WTC11 (cell line): ENCODE data around the gene ACMSD. TPM values are rescaled to one million over a fixed set of nuclear protein-coding genes. Genes with fewer than 3 reads are reported as not detected.
"Not testable (repeated sequence)": the region's sequence is repeated elsewhere in the genome, so short reads cannot be mapped to it uniquely, and the experiment has no call there.

Experiments
- ATAC-seq: fragments of 200-7000 bp; cut with Tn5 transposase; 2 replicates; pipeline ENCODE4 v1.10.0; 2021; ENCODE audit warnings: mild to moderate bottlenecking, moderate library complexity
- CTCF ChIA-PET: fragments of 300-600 bp; sonication (Branson Sonifier 250); formaldehyde crosslinking; loops from one replicate; lab custom pipeline; 2021; ENCODE audit warnings: antibody characterized with exemption; lab: Charles Lee
- POLR2A ChIA-PET: fragments of 350-600 bp; sonication (Branson Sonifier 250); formaldehyde crosslinking; loops from one replicate; lab custom pipeline; 2021; ENCODE audit warnings: antibody characterized with exemption; lab: Charles Lee
- DNase-seq: peaks from one replicate; pipeline ENCODE4 v3.0.0; 2021; ENCODE audit warnings: low spot score
- H3K27ac Mint-ChIP-seq: 2 replicates; pipeline ENCODE4 v1.8.0; 2021; ENCODE audit warnings: mixed read lengths
- H3K27me3 Mint-ChIP-seq: 2 replicates; pipeline ENCODE4 v1.8.0; 2021; ENCODE audit warnings: low read depth, mild to moderate bottlenecking, moderate library complexity, mixed read lengths
- H3K36me3 Mint-ChIP-seq: 2 replicates; pipeline ENCODE4 v1.8.0; 2021; ENCODE audit warnings: mixed read lengths
- H3K4me1 Mint-ChIP-seq: 2 replicates; pipeline ENCODE4 v1.8.0; 2022; ENCODE audit warnings: mixed read lengths
- H3K4me3 Mint-ChIP-seq: 2 replicates; pipeline ENCODE4 v1.8.0; 2021; ENCODE audit warnings: mild to moderate bottlenecking, moderate library complexity, mixed read lengths
- H3K9me3 Mint-ChIP-seq: 2 replicates; pipeline ENCODE4 v1.8.0; 2021; ENCODE audit warnings: mixed read lengths
- AFF4 ChIP-seq: sonication (generic); formaldehyde crosslinking; IDR thresholded peaks from 2 replicates; pipeline ENCODE4 v1.8.1; 2023; ENCODE audit warnings: mild to moderate bottlenecking, missing genetic modification reagents, borderline replicate concordance
- ATF1 ChIP-seq: sonication (generic); formaldehyde crosslinking; IDR thresholded peaks from 2 replicates; pipeline ENCODE4 v1.8.1; 2023; ENCODE audit warnings: mild to moderate bottlenecking, moderate library complexity, missing genetic modification reagents
- CDX4 ChIP-seq: fragments of 250-450 bp; sonication (Bioruptor Pico); IDR thresholded peaks from 2 replicates; pipeline ENCODE4 v1.9.0; 2021; ENCODE audit warnings: moderate library complexity, mild to moderate bottlenecking, inconsistent platforms, borderline replicate concordance
- CREM ChIP-seq: sonication (generic); formaldehyde crosslinking; IDR thresholded peaks from 2 replicates; pipeline ENCODE4 v1.8.1; 2022; ENCODE audit warnings: mild to moderate bottlenecking, missing genetic modification reagents, moderate library complexity
- E2F1 ChIP-seq: sonication (generic); formaldehyde crosslinking; IDR thresholded peaks from 2 replicates; pipeline ENCODE4 v1.8.0; 2022; ENCODE audit warnings: mild to moderate bottlenecking, missing genetic modification reagents
- ETV6 ChIP-seq: sonication (generic); formaldehyde crosslinking; IDR thresholded peaks from 2 replicates; pipeline ENCODE4 v1.8.1; 2022; ENCODE audit warnings: mild to moderate bottlenecking, missing genetic modification reagents
- HMGA2 ChIP-seq: fragments of 250-450 bp; sonication (Bioruptor Pico); IDR thresholded peaks from 2 replicates; pipeline ENCODE4 v1.4.0; 2021; ENCODE audit warnings: mild to moderate bottlenecking, moderate library complexity
- MAX ChIP-seq: sonication (generic); formaldehyde crosslinking; IDR thresholded peaks from 2 replicates; pipeline ENCODE4 v1.8.0; 2022; ENCODE audit warnings: mild to moderate bottlenecking, missing genetic modification reagents
- NR2C2 ChIP-seq: sonication (generic); formaldehyde crosslinking; IDR thresholded peaks from 2 replicates; pipeline ENCODE4 v1.8.0; 2022; ENCODE audit warnings: mild to moderate bottlenecking, missing genetic modification reagents
- OVOL2 ChIP-seq: fragments of 250-450 bp; sonication (Bioruptor Pico); IDR thresholded peaks from 2 replicates; pipeline ENCODE4 v1.9.0; 2021; ENCODE audit warnings: mild to moderate bottlenecking, borderline replicate concordance
- PRRX2 ChIP-seq: fragments of 250-450 bp; sonication (Bioruptor Pico); IDR thresholded peaks from 2 replicates; pipeline ENCODE4 v1.8.0; 2021; ENCODE audit warnings: mild to moderate bottlenecking
- RELA ChIP-seq: sonication (generic); formaldehyde crosslinking; IDR thresholded peaks from 2 replicates; pipeline ENCODE4 v1.8.1; 2022; ENCODE audit warnings: missing genetic modification reagents, mild to moderate bottlenecking, borderline replicate concordance
- SMAD3 ChIP-seq: sonication (generic); formaldehyde crosslinking; IDR thresholded peaks from 2 replicates; pipeline ENCODE4 v1.8.0; 2022; ENCODE audit warnings: missing genetic modification reagents, mild to moderate bottlenecking, borderline replicate concordance
- SP1 ChIP-seq: sonication (generic); formaldehyde crosslinking; conservative IDR thresholded peaks from 2 replicates; pipeline ENCODE4 v1.8.1; 2022; ENCODE audit warnings: missing genetic modification reagents
- STAT6 ChIP-seq: sonication (generic); formaldehyde crosslinking; conservative IDR thresholded peaks from 2 replicates; pipeline ENCODE4 v1.8.1; 2023; ENCODE audit warnings: mild to moderate bottlenecking, low read depth, missing genetic modification reagents, moderate library complexity
- ZNF138 ChIP-seq: sonication (generic); formaldehyde crosslinking; conservative IDR thresholded peaks from 2 replicates; pipeline ENCODE4 v1.8.1; 2022; ENCODE audit warnings: mild to moderate bottlenecking, moderate library complexity, missing genetic modification reagents
- ZNF423 ChIP-seq: fragments of 250-450 bp; sonication (Bioruptor Pico); IDR thresholded peaks from 2 replicates; pipeline ENCODE4 v2.1.2; 2022; ENCODE audit warnings: mild to moderate bottlenecking, moderate library complexity
- ZNF512 ChIP-seq: sonication (generic); formaldehyde crosslinking; IDR thresholded peaks from 2 replicates; pipeline ENCODE4 v1.8.1; 2022; ENCODE audit warnings: missing genetic modification reagents, borderline replicate concordance
- total RNA-seq: library from RNA; stranded (reverse); gene quantifications from 3 replicates; pipeline ENCODE4 v1.2.3, GENCODE V29; 2021

ACMSD gene
- total RNA-seq, 1 experiment from 2014 or later = not detected

GRCh38 chr2:134800341-134800740 lies 38.1 kb upstream of the ACMSD start:
- no peak for ATAC-seq
- Mint-ChIP-seq H3K9me3 (peaks cover 30% of the 10 kb centered on the region), H3K4me3 (no peak overlapping the region), H3K36me3 (peaks cover 17% of the 10 kb centered on the region), H3K27me3 (peaks cover 4% of the 10 kb centered on the region), H3K4me1 (no peaks in the 10 kb centered on the region), H3K27ac (no peak overlapping the region)
- CTCF ChIA-PET = interaction anchor here (1.1 kb wide), 1 partner anchor 10 kb away, joined by 4 read pairs; no protein-coding TSS in a partner anchor
- DNase-seq = no peak
- POLR2A ChIA-PET = no interaction called here
- TF ChIP-seq HMGA2 (CRISPR knock-in tag) = no peak
- TF ChIP-seq, all 79 proteins: peak for 0

- DNase-seq, ATAC-seq, H3K4me3 Mint-ChIP-seq, H3K27ac Mint-ChIP-seq, H3K27me3 Mint-ChIP-seq, H3K4me1 Mint-ChIP-seq: not testable (repeated sequence)
- Mint-ChIP-seq H3K36me3 (peaks cover 19% of the 10 kb centered on the region), H3K9me3 (peaks cover 55% of the 10 kb centered on the region)
- POLR2A ChIA-PET = interaction anchor here (1.8 kb wide), 1 partner anchor 12 kb away, joined by 4 read pairs; no protein-coding TSS in a partner anchor
- CTCF ChIA-PET = interaction anchor here (0.5 kb wide), 1 partner anchor 20 kb away, joined by 3 read pairs; no protein-coding TSS in a partner anchor
Measured at GRCh38 chr2:134803609-134804405, 34.6 kb upstream of the ACMSD start.

- Mint-ChIP-seq H3K27ac (no peak overlapping the region), H3K9me3 (peaks cover 23% of the 10 kb centered on the region), H3K27me3 (peaks cover 5% of the 10 kb centered on the region), H3K4me3 (no peak overlapping the region), H3K36me3 (peaks cover 11% of the 10 kb centered on the region), H3K4me1 (no peaks in the 10 kb centered on the region)
- no peak for TF ChIP-seq ZNF423
- no peak for TF ChIP-seq AFF4
- no peak for TF ChIP-seq ATF1 (CRISPR knock-in tag)
- TF ChIP-seq MAX (CRISPR knock-in tag) = no peak
- TF ChIP-seq ZNF138 (CRISPR knock-in tag) = no peak
- TF ChIP-seq ETV6 (CRISPR knock-in tag) = no peak
- no peak for TF ChIP-seq OVOL2
- TF ChIP-seq CDX4 (CRISPR knock-in tag) = no peak
- TF ChIP-seq CREM (CRISPR knock-in tag) = no peak
- TF ChIP-seq RELA (CRISPR knock-in tag) = no peak
- TF ChIP-seq ZNF512 = no peak
- TF ChIP-seq E2F1 (CRISPR knock-in tag) = no peak
- TF ChIP-seq SMAD3 (CRISPR knock-in tag) = no peak
- no peak for TF ChIP-seq SP1 (CRISPR knock-in tag)
- TF ChIP-seq NR2C2 (CRISPR knock-in tag) = no peak
- TF ChIP-seq STAT6 (CRISPR knock-in tag) = no peak
- TF ChIP-seq PRRX2 (CRISPR knock-in tag) = no peak
- ChIA-PET CTCF (interaction anchor here (1.2 kb wide), 1 partner anchor 365 kb away, joined by 4 read pairs; no protein-coding TSS in a partner anchor), POLR2A (interaction anchor here (1.2 kb wide), 1 partner anchor 12 kb away, joined by 4 read pairs; no protein-coding TSS in a partner anchor)
- DNase-seq = no peak
- no peak for ATAC-seq
Measured at GRCh38 chr2:134815741-134816140, 22.7 kb upstream of the ACMSD start.
